Gastroesophageal sphincter (tissue), 3 donors: ENCODE data around the gene RNU11.

Experiments
- EP300 ChIP-seq: sonication (generic); formaldehyde crosslinking; IDR thresholded peaks from one replicate; pipeline ENCODE4 v1.6.1; 2017; ENCODE audit warnings: antibody characterized with exemption, mild to moderate bottlenecking
- POLR2A ChIP-seq, 2 donors: fragments of 450-650 bp; IDR thresholded peaks; one replicate each; pipeline ENCODE4 v1.6.1; 2017; ENCODE audit warnings: antibody characterized with exemption in 2 of 2, mild to moderate bottlenecking in 2 of 2, moderate library complexity in 1 of 2
- POLR2AphosphoS5 ChIP-seq: sonication (generic); formaldehyde crosslinking; IDR thresholded peaks from one replicate; pipeline ENCODE4 v1.6.1; 2017; ENCODE audit warnings: antibody characterized with exemption
- TF ChIP-seq, protein P1 (sequence below), 4 experiments: fragments of 200-600 bp in 2 of 4; fragments of 450-650 bp in 2 of 4; sonication (generic) in 1 of 4; IDR thresholded peaks; one replicate each; pipeline ENCODE4 v1.5.1; 2017 to 2019; ENCODE audit warnings: antibody characterized with exemption in 4 of 4, mild to moderate bottlenecking in 2 of 4, moderate library complexity in 2 of 4

DNA sequence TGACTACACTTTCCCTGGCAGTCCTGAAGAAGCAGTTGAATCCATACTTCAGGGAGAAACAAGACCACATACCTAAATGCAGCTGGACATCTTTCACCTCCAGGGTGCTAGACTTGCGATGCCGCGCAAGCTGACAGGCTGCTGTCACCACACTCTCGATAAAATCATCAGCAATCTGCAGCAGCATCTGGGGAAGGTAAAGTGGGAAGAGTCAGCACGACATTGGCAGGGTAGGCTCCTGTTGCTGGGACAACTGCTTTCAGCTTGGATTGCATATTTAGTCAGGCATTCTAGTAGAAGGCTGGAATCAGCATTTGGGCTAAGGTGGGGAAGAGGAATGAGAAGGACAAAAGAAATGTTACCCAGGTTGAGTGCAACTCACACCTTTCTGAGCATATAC is 35.2 kb upstream of the RNU11 start:
- TF ChIP-seq, protein P1, sequence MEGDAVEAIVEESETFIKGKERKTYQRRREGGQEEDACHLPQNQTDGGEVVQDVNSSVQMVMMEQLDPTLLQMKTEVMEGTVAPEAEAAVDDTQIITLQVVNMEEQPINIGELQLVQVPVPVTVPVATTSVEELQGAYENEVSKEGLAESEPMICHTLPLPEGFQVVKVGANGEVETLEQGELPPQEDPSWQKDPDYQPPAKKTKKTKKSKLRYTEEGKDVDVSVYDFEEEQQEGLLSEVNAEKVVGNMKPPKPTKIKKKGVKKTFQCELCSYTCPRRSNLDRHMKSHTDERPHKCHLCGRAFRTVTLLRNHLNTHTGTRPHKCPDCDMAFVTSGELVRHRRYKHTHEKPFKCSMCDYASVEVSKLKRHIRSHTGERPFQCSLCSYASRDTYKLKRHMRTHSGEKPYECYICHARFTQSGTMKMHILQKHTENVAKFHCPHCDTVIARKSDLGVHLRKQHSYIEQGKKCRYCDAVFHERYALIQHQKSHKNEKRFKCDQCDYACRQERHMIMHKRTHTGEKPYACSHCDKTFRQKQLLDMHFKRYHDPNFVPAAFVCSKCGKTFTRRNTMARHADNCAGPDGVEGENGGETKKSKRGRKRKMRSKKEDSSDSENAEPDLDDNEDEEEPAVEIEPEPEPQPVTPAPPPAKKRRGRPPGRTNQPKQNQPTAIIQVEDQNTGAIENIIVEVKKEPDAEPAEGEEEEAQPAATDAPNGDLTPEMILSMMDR (IDR thresholded peaks at IDR 0.05): no peak
- no peak for TF ChIP-seq POLR2A (IDR thresholded peaks at IDR 0.05)
- TF ChIP-seq EP300: no peak
- no peak for TF ChIP-seq POLR2AphosphoS5
